ENCODE data around the gene CBX4. TPM values are rescaled to one million over a fixed set of nuclear protein-coding genes. Genes with fewer than 3 reads are reported as not detected.

Gene CBX4
- total RNA-seq, 2 donors from 2014 or later: 4.2 to 4.9 TPM

GRCh38 chr17:79821331-79822095, 17.7 kb downstream of the CBX4 start:
- H3K27ac Mint-ChIP-seq: no peak overlapping the region
- H3K9me3 ChIP-seq (ENCODE audit: control insufficient read depth, low read length): no peaks in the 10 kb centered on the region
- DNase-seq: no peak
- no peak overlapping the region for H3K27ac ChIP-seq (ENCODE audit: low read depth, low read length)
- H3K27me3 ChIP-seq (ENCODE audit: control insufficient read depth, insufficient read depth, low read length, poor library complexity, severe bottlenecking): peaks cover 89% of the 10 kb centered on the region
- no peak overlapping the region for H3K4me3 ChIP-seq (ENCODE audit: low read length)
- peaks cover 95% of the 10 kb centered on the region for H3K27me3 Mint-ChIP-seq (ENCODE audit: insufficient read depth)
- H3K9me3 Mint-ChIP-seq: peaks cover 3% of the 10 kb centered on the region
- no peaks in the 10 kb centered on the region for H3K4me1 ChIP-seq (ENCODE audit: control insufficient read depth, insufficient read depth, low read length)
- H3K9ac ChIP-seq (ENCODE audit: extremely low read depth, low read length, poor library complexity, severe bottlenecking): no peak overlapping the region
- H3K36me3 ChIP-seq (ENCODE audit: control insufficient read depth, insufficient read depth, low read length): no peaks in the 10 kb centered on the region
- peaks cover 2% of the 10 kb centered on the region for H3K4me1 Mint-ChIP-seq
- peaks cover 3% of the 10 kb centered on the region for H3K36me3 Mint-ChIP-seq (ENCODE audit: low read depth)
- 89% methylated on average over 8 to 12 of the region's 12 CpGs for WGBS, 2 experiments (ENCODE audit: insufficient coverage in 1 of 2, insufficient read length in 1 of 2)
- no peak for TF ChIP-seq CTCF (conservative IDR thresholded peaks at IDR 0.05)
- no peak overlapping the region for H3K4me3 Mint-ChIP-seq

- H3K4me3 ChIP-seq (ENCODE audit: low read length): no peak overlapping the region
- DNase-seq: no peak
- no peak for TF ChIP-seq CTCF (conservative IDR thresholded peaks at IDR 0.05)
- peaks cover 3% of the 10 kb centered on the region for H3K9me3 Mint-ChIP-seq
- H3K9me3 ChIP-seq (ENCODE audit: control insufficient read depth, low read length): no peaks in the 10 kb centered on the region
- peaks cover 2% of the 10 kb centered on the region for H3K4me1 Mint-ChIP-seq
- H3K4me1 ChIP-seq (ENCODE audit: control insufficient read depth, insufficient read depth, low read length): no peaks in the 10 kb centered on the region
- no peak overlapping the region for H3K9ac ChIP-seq (ENCODE audit: extremely low read depth, low read length, poor library complexity, severe bottlenecking)
- no peaks in the 10 kb centered on the region for H3K36me3 ChIP-seq (ENCODE audit: control insufficient read depth, insufficient read depth, low read length)
- H3K27ac Mint-ChIP-seq: no peak overlapping the region
- no peak overlapping the region for H3K4me3 Mint-ChIP-seq
- peaks cover 89% of the 10 kb centered on the region for H3K27me3 ChIP-seq (ENCODE audit: control insufficient read depth, insufficient read depth, low read length, poor library complexity, severe bottlenecking)
- no peak overlapping the region for H3K27ac ChIP-seq (ENCODE audit: low read depth, low read length)
- WGBS, 2 experiments (ENCODE audit: insufficient coverage in 1 of 2, insufficient read length in 1 of 2): 88% methylated on average over 4 of the region's 4 CpGs
- peaks cover 95% of the 10 kb centered on the region for H3K27me3 Mint-ChIP-seq (ENCODE audit: insufficient read depth)
- peaks cover 3% of the 10 kb centered on the region for H3K36me3 Mint-ChIP-seq (ENCODE audit: low read depth)
Measured at GRCh38 chr17:79820959-79821330, 18.3 kb downstream of the CBX4 start.

GRCh38 chr17:79819534-79820276, 19.5 kb downstream of the CBX4 start:
- 88% methylated on average over 13 of the region's 13 CpGs for WGBS, 2 experiments (ENCODE audit: insufficient coverage in 1 of 2, insufficient read length in 1 of 2)

More at GRCh38 chr17:79819534-79820276, 19.5 kb downstream of the CBX4 start:
- Histone ChIP-seq H3K36me3 (ENCODE audit: control insufficient read depth, insufficient read depth, low read length) (no peaks in the 10 kb centered on the region), H3K4me1 (ENCODE audit: control insufficient read depth, insufficient read depth, low read length) (peaks cover 3% of the 10 kb centered on the region), H3K27ac (ENCODE audit: low read depth, low read length) (no peak overlapping the region), H3K9ac (ENCODE audit: extremely low read depth, low read length, poor library complexity, severe bottlenecking) (no peak overlapping the region), H3K4me3 (ENCODE audit: low read length) (no peak overlapping the region), H3K9me3 (ENCODE audit: control insufficient read depth, low read length) (no peaks in the 10 kb centered on the region), H3K27me3 (ENCODE audit: control insufficient read depth, insufficient read depth, low read length, poor library complexity, severe bottlenecking) (peaks cover 89% of the 10 kb centered on the region)
- no peak for DNase-seq
- Mint-ChIP-seq H3K36me3 (ENCODE audit: low read depth) (peaks cover 3% of the 10 kb centered on the region), H3K4me1 (peaks cover 3% of the 10 kb centered on the region), H3K4me3 (no peak overlapping the region), H3K27me3 (ENCODE audit: insufficient read depth) (peaks cover 95% of the 10 kb centered on the region), H3K9me3 (peaks cover 3% of the 10 kb centered on the region), H3K27ac (no peak overlapping the region)
- TF ChIP-seq CTCF (conservative IDR thresholded peaks at IDR 0.05): no peak

All from endodermal cell (in vitro differentiated cells).